Ramos (cell line): ENCODE results near the gene RFXAP.

Experiments
- in situ Hi-C: fragments of 300-500 bp; cut with MboI; formaldehyde crosslinking; loops from one replicate; pipeline ENCODE4 v1.14.3; 2022; ENCODE audit warnings: low sequenced_read_pairs; ENCODE audit not compliant: unreplicated experiment

The RFXAP gene

GRCh38 chr13:36862002-36862685, 43.1 kb downstream of the RFXAP start:
- in situ Hi-C loops = no loop called here

GRCh38 chr13:36862722-36863121, 43.7 kb downstream of the RFXAP start:
- in situ Hi-C loops = no loop called here

GRCh38 chr13:36865265-36865664, 46.2 kb downstream of the RFXAP start:
- in situ Hi-C loops = no loop called here

GRCh38 chr13:36866232-36866631, 47.2 kb downstream of the RFXAP start:
- in situ Hi-C loops = no loop called here

DNA sequence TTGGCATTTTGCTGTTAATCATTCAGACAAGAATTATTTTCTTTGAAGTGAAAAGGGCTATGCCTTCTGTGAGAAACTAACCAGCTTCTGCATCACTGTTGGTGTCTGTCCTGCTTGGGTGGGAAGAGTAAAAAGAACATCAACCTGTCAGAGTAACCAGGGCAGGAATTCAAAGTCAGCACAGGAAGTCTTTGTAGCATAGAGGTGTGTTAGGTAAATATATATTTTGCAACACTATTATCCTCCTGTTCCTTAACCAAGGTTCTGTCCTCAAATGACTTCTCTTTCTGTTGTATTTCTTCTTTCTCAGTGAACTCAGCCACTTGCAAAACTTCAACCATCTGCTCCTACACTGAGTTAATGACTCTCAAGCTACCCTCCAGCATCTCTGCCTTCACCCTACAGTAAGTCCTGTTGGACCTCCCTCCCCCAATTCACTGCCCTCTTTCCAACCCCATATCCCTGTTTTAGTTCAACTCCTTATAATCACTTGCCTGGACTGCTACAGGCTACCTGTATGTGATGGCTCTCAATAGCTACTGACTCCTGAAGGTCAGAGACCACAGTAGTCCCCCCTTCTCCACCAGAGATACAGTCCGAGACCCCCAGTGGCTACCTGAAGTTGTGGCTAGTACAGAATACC, 51.1 kb downstream of the RFXAP start:
- in situ Hi-C loops = no loop called here

GRCh38 chr13:36872621-36873020, 53.6 kb downstream of the RFXAP start:
- in situ Hi-C loops = no loop called here

GRCh38 chr13:36875431-36875830, 56.4 kb downstream of the RFXAP start:
- in situ Hi-C loops = no loop called here

GRCh38 chr13:36875961-36876360, 56.9 kb downstream of the RFXAP start:
- in situ Hi-C loops = no loop called here
